HEK293 (cell line): ENCODE measurements around the gene PC.

ENCODE experiments used
- CTCF ChIP-seq: fragments of 450-650 bp; formaldehyde crosslinking; IDR thresholded peaks from 2 replicates; pipeline ENCODE4 v1.5.1; 2016; ENCODE audit warnings: missing biosample characterization, missing genetic modification characterization
- REST ChIP-seq: fragments of 450-650 bp; formaldehyde crosslinking; IDR thresholded peaks from 2 replicates; pipeline ENCODE4 v1.5.1; 2016; ENCODE audit warnings: missing biosample characterization, missing genetic modification characterization
- YY1 ChIP-seq: fragments of 450-650 bp; formaldehyde crosslinking; IDR thresholded peaks from 2 replicates; pipeline ENCODE4 v1.5.1; 2018; ENCODE audit warnings: missing biosample characterization, missing genetic modification characterization
- ZBTB11 ChIP-seq: fragments of 450-650 bp; formaldehyde crosslinking; conservative IDR thresholded peaks from 2 replicates; pipeline ENCODE4 v1.5.1; 2016; ENCODE audit warnings: low read depth, missing biosample characterization, missing genetic modification characterization
- ZBTB44 ChIP-seq: fragments of 450-650 bp; IDR thresholded peaks from 2 replicates; pipeline ENCODE4 v1.5.1; 2018; ENCODE audit warnings: missing biosample characterization, mild to moderate bottlenecking, missing genetic modification characterization
- ZNF133 ChIP-seq: fragments of 450-650 bp; formaldehyde crosslinking; IDR thresholded peaks from 2 replicates; pipeline ENCODE4 v1.5.1; 2016; ENCODE audit warnings: missing biosample characterization, missing genetic modification characterization
- ZNF266 ChIP-seq: fragments of 450-650 bp; formaldehyde crosslinking; IDR thresholded peaks from 2 replicates; pipeline ENCODE4 v1.5.1; 2016; ENCODE audit warnings: missing biosample characterization, missing genetic modification characterization, low read depth
- ZNF560 ChIP-seq: fragments of 450-650 bp; formaldehyde crosslinking; IDR thresholded peaks from 2 replicates; pipeline ENCODE4 v1.5.1; 2017; ENCODE audit warnings: missing biosample characterization, missing genetic modification characterization, borderline replicate concordance
- ZNF596 ChIP-seq: fragments of 450-650 bp; IDR thresholded peaks from 2 replicates; pipeline ENCODE4 v1.5.0; 2018; ENCODE audit warnings: missing biosample characterization, mild to moderate bottlenecking, missing genetic modification characterization, moderate library complexity
- ZXDB ChIP-seq: fragments of 450-650 bp; formaldehyde crosslinking; IDR thresholded peaks from 2 replicates; pipeline ENCODE4 v1.5.1; 2016; ENCODE audit warnings: missing biosample characterization, missing genetic modification characterization

- TF ChIP-seq CTCF (tag by site-specific recombination): no peak
- no peak for TF ChIP-seq YY1 (tag by site-specific recombination)
- TF ChIP-seq REST (tag by site-specific recombination): no peak
- no peak for TF ChIP-seq ZBTB11 (tag by site-specific recombination)
- no peak for TF ChIP-seq ZNF266 (tag by site-specific recombination)
- no peak for TF ChIP-seq ZNF596 (tag by site-specific recombination)
- no peak for TF ChIP-seq ZNF133 (tag by site-specific recombination)
- TF ChIP-seq ZBTB44 (tag by site-specific recombination): no peak
- no peak for TF ChIP-seq ZNF560
- no peak for TF ChIP-seq ZXDB (tag by site-specific recombination)
Observed at GRCh38 chr11:66983275-66983924, 25.2 kb upstream of the PC start.
